HAP-1 (cell line): ENCODE measurements around the gene GDF7.

Experiments
- DNase-seq, 2 experiments: peaks; one replicate each; pipeline ENCODE4 v3.0.0-alpha.2; 2016 to 2020; ENCODE audit warnings: low spot score in 2 of 2
- H3K27me3 ChIP-seq: fragments of 250-450 bp; sonication (Bioruptor Pico); 2 replicates; pipeline ENCODE4 v1.5.1; 2020; ENCODE audit warnings: low read depth, mild to moderate bottlenecking, moderate library complexity
- H3K36me3 ChIP-seq: fragments of 250-450 bp; sonication (Bioruptor Pico); replicated peaks from 2 replicates; pipeline ENCODE4 v1.5.1; 2020; ENCODE audit warnings: mild to moderate bottlenecking
- H3K4me1 ChIP-seq: fragments of 250-450 bp; sonication (Bioruptor Pico); 2 replicates; pipeline ENCODE4 v1.5.1; 2020; ENCODE audit warnings: mild to moderate bottlenecking
- H3K4me3 ChIP-seq: fragments of 250-450 bp; sonication (Bioruptor Pico); 2 replicates; pipeline ENCODE4 v1.5.1; 2020; ENCODE audit warnings: mild to moderate bottlenecking, moderate library complexity
- H3K9me3 ChIP-seq: fragments of 250-450 bp; sonication (Bioruptor Pico); 2 replicates; pipeline ENCODE4 v1.5.1; 2020; ENCODE audit warnings: mild to moderate bottlenecking, moderate library complexity
- in situ Hi-C: fragments of 300-500 bp; cut with MboI; formaldehyde crosslinking; loops from 3 replicates; pipeline ENCODE4 v1.14.3; 2020; ENCODE audit warnings: low sequenced_read_pairs, inconsistent platforms, mixed read lengths

GDF7 gene

GRCh38 chr2:20662308-20662937 is 4.5 kb upstream of the GDF7 start:
- H3K36me3 ChIP-seq = no peaks in the 10 kb centered on the region
- in situ Hi-C loops = loop anchor here (5.0 to 25.0 kb wide), 3 partner anchors 300 to 650 kb away; partner anchors contain the start of gene TDRD15
- peaks cover 21% of the 10 kb centered on the region for H3K27me3 ChIP-seq
- H3K4me3 ChIP-seq = no peak overlapping the region
- DNase-seq = no peak
- H3K4me1 ChIP-seq = no peaks in the 10 kb centered on the region
- H3K9me3 ChIP-seq = no peaks in the 10 kb centered on the region

DNA sequence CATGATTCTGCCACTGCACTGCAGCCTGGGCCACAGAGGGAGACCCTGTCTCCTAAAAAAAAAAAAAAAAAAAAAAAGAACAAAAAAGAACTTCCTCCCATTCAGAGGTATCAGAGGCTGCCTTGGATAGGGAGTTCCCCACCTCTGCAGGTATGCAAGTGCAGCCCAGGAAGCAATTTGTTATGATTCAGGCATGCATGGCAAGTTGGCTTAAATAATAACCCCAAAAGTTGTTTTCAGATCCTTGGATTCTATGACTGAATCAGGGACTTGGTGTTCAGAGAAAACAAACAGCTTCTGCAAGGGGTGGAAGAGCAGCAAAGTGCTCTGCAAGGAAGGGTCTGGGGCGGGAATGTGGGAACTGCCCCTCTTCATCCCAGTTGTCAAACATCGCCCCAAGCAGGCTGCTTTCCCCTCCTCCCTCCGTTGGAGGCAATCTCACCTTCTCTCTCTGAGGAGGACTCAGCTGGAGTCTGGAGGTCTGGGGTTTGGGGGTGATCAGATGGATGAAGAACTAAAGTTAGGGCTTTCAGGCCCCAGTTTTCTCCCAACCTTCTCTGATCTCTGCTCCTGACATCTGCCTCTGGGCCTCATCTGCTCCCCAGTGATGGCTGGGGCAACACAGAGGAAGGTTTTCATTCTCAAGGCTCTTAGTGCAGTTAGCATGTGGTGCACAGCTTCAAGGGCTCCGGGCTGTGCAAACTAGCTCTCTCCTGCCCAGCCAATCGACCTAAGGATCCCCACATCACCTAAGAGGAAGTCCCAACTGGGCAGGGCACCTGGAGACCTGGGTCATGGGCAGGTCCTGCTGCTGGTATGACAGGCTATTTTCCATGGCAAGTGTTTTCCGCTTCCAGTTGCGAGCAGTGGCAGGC is 3.5 kb upstream of the GDF7 start:
- DNase-seq = no peak
- in situ Hi-C loops = loop anchor here (5.0 to 25.0 kb wide), 3 partner anchors 299 to 649 kb away; partner anchors contain the start of gene TDRD15
- Histone ChIP-seq H3K4me1 (peaks cover 4% of the 10 kb centered on the region; the same call in 1 of the 2 replicates), H3K27me3 (peaks cover 21% of the 10 kb centered on the region), H3K36me3 (no peaks in the 10 kb centered on the region), H3K4me3 (no peak overlapping the region), H3K9me3 (no peaks in the 10 kb centered on the region)

DNA sequence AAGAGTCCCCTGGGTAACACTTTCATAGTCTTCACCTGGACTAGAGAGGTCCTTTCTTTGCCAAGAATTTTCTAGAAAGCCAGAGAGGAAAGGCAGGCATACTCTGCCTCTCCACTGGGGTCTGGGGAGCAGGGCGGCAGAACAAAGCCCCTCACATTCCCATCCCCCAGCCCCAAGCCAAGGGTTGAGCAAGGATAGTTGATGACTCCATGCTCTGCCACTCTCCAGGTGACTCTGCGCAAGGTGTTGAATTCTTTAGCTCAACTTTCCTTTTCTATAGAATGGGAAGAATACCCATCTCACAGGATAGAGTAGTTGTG is 2.9 kb upstream of the GDF7 start:
- Histone ChIP-seq H3K36me3 (no peaks in the 10 kb centered on the region), H3K4me1 (peaks cover 4% of the 10 kb centered on the region; the same call in 1 of the 2 replicates), H3K4me3 (no peak overlapping the region), H3K9me3 (no peaks in the 10 kb centered on the region), H3K27me3 (peaks cover 17% of the 10 kb centered on the region)
- in situ Hi-C loops = loop anchor here (5.0 to 25.0 kb wide), 3 partner anchors 298 to 648 kb away; partner anchors contain the start of gene TDRD15
- DNase-seq = no peak

- Histone ChIP-seq H3K4me3 (no peak overlapping the region), H3K27me3 (peaks cover 11% of the 10 kb centered on the region), H3K4me1 (peaks cover 4% of the 10 kb centered on the region; the same call in 1 of the 2 replicates), H3K36me3 (no peaks in the 10 kb centered on the region), H3K9me3 (no peaks in the 10 kb centered on the region)
- in situ Hi-C loops = loop anchor here (5.0 to 25.0 kb wide), 3 partner anchors 298 to 648 kb away; partner anchors contain the start of gene TDRD15
- DNase-seq = no peak
Measured at GRCh38 chr2:20664431-20665242, 2.3 kb upstream of the GDF7 start.

DNA sequence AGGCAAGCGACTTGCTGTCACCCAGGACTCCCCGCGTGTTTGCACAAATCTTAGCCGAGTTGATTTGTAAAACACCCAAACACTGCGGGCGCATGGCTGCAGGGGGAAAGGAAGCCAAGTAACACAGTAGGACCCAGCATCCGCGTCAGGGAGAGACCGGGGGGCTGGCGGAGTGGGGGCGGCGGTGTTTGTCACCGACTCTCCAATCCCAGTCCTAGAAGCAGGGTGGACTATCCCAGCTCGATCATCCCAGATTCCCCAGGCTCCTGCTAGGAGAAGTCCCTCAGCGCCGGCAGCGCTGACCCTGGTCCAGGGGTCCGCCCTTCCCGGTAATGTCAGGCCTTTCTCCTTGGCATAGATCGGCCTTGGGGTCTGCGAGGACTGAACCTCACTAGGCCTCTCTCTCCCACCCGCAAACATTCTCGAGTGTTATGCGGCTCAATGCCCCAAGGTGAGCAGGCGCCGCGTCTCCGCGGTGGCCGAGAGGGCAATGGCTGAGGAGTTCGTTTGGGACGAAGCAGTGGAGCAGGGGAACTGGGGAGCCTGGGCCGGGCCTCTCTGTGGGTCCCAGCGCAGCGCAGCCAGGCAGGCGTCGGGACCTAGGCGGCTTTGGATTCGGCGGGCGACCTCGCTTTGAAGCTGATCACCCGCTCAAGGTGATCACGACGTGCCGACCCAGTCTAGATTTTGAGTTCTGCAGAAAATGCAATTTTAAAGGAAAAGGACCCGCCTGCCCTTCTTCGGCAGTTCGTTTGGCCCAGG is 1.5 kb upstream of the GDF7 start:
- Histone ChIP-seq H3K36me3 (no peaks in the 10 kb centered on the region), H3K9me3 (no peaks in the 10 kb centered on the region), H3K4me1 (peaks cover 4% of the 10 kb centered on the region; the same call in 1 of the 2 replicates), H3K4me3 (no peak overlapping the region), H3K27me3 (peaks cover 3% of the 10 kb centered on the region; the same call in 1 of the 2 replicates)
- in situ Hi-C loops = loop anchor here (25.0 kb wide), 2 partner anchors 447 to 647 kb away; partner anchors contain the start of gene TDRD15
- no peak for DNase-seq

GRCh38 chr2:20666005-20666303 is 990 bp upstream of the GDF7 start:
- Histone ChIP-seq H3K36me3 (no peaks in the 10 kb centered on the region), H3K4me3 (no peak overlapping the region), H3K4me1 (peaks cover 4% of the 10 kb centered on the region; the same call in 1 of the 2 replicates), H3K9me3 (no peaks in the 10 kb centered on the region), H3K27me3 (no peaks in the 10 kb centered on the region; the same call in 1 of the 2 replicates)
- DNase-seq = no peak
- in situ Hi-C loops = loop anchor here (25.0 kb wide), 2 partner anchors 446 to 646 kb away; partner anchors contain the start of gene TDRD15

- Histone ChIP-seq H3K9me3 (no peaks in the 10 kb centered on the region), H3K36me3 (no peaks in the 10 kb centered on the region; the same call in 1 of the 2 replicates), H3K4me1 (peaks cover 4% of the 10 kb centered on the region; the same call in 1 of the 2 replicates), H3K27me3 (no peaks in the 10 kb centered on the region; the same call in 1 of the 2 replicates), H3K4me3 (peak overlapping the region; percentile 56)
- in situ Hi-C loops = loop anchor here (25.0 kb wide), 2 partner anchors 445 to 645 kb away; partner anchors contain the start of gene TDRD15
- DNase-seq = no peak
Measured at GRCh38 chr2:20667151-20667530, 197 bp downstream of the GDF7 start.

GRCh38 chr2:20667531-20668401 is 822 bp downstream of the GDF7 start:
- H3K36me3 ChIP-seq = no peaks in the 10 kb centered on the region; the same call in 1 of the 2 replicates
- in situ Hi-C loops = loop anchor here (25.0 kb wide), 2 partner anchors 445 to 645 kb away; partner anchors contain the start of gene TDRD15
- DNase-seq = peak in 1 of 2 experiments; percentile 32
- peak overlapping the region; percentile 56 for H3K4me3 ChIP-seq
- no peaks in the 10 kb centered on the region for H3K9me3 ChIP-seq
- H3K27me3 ChIP-seq = no peaks in the 10 kb centered on the region; the same call in 1 of the 2 replicates
- peaks cover 4% of the 10 kb centered on the region; the same call in 1 of the 2 replicates for H3K4me1 ChIP-seq

GRCh38 chr2:20668451-20668850 is 1.5 kb downstream of the GDF7 start:
- Histone ChIP-seq H3K4me3 (peak overlapping the region; percentile 56), H3K36me3 (no peaks in the 10 kb centered on the region; the same call in 1 of the 2 replicates), H3K9me3 (no peaks in the 10 kb centered on the region), H3K27me3 (no peaks in the 10 kb centered on the region; the same call in 1 of the 2 replicates), H3K4me1 (peaks cover 4% of the 10 kb centered on the region; the same call in 1 of the 2 replicates)
- no peak for DNase-seq
- in situ Hi-C loops = loop anchor here (25.0 kb wide), 2 partner anchors 444 to 644 kb away; partner anchors contain the start of gene TDRD15

DNA sequence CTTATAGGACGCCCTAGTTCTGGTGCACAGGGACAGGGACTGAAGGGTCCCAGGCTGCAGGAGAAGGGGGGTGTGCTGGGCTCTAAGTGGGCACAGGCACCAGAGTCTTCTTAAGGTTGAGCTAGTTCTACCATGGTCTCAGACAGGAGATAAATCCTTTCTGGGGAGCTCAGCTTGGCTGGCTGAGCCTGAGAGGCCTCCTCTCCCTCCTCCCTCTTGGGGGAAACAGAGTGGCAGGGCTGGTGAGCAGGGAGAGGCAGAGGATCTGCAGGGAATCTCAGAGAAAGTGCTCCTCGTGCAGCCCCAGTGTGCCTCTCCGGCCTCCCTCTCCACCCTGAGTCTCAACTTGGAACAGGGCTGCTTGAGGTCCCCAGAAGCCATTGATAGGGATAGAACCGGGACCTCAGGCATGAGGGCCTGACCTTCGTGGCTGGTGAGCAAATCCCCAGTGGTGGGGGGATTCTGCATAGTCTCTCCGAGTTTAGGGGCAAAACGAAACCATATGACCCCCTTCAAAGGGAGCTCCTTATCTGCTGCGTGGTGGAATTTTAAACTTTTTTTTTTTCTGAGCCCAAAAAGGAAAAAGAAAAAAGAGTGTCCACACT is 2.0 kb downstream of the GDF7 start:
- H3K27me3 ChIP-seq = no peaks in the 10 kb centered on the region; the same call in 1 of the 2 replicates
- in situ Hi-C loops = loop anchor here (25.0 kb wide), 2 partner anchors 443 to 643 kb away; partner anchors contain the start of gene TDRD15
- H3K9me3 ChIP-seq = no peaks in the 10 kb centered on the region
- H3K36me3 ChIP-seq = no peaks in the 10 kb centered on the region; the same call in 1 of the 2 replicates
- H3K4me3 ChIP-seq = no peak overlapping the region
- DNase-seq = no peak
- H3K4me1 ChIP-seq = peaks cover 4% of the 10 kb centered on the region; the same call in 1 of the 2 replicates

- in situ Hi-C loops = loop anchor here (25.0 kb wide), 2 partner anchors 443 to 643 kb away; partner anchors contain the start of gene TDRD15
- H3K4me3 ChIP-seq = no peak overlapping the region
- DNase-seq = no peak
- H3K4me1 ChIP-seq = peaks cover 4% of the 10 kb centered on the region; the same call in 1 of the 2 replicates
- no peaks in the 10 kb centered on the region; the same call in 1 of the 2 replicates for H3K36me3 ChIP-seq
- H3K9me3 ChIP-seq = no peaks in the 10 kb centered on the region
- H3K27me3 ChIP-seq = no peaks in the 10 kb centered on the region
Measured at GRCh38 chr2:20669562-20670314, 2.8 kb downstream of the GDF7 start.
